Psoas muscle (tissue), 8 donors: ENCODE data around the gene HACD1. TPM values are rescaled to one million over a fixed set of nuclear protein-coding genes. Genes with fewer than 3 reads are reported as not detected.
A peak's percentile ranks its signal among the peaks of the same experiment; 100 is the strongest.

ENCODE experiments used
- ATAC-seq, 4 donors: fragments of 200-7000 bp; cut with Tn5 transposase; one replicate each; pipeline ENCODE4 v1.9.1; 2020; ENCODE audit warnings: moderate library complexity in 3 of 4, mild to moderate bottlenecking in 2 of 4
- DNase-seq, 2 donors: peaks; one replicate each; pipeline ENCODE4 v3.0.0-alpha.2; 2020
- H3K27ac ChIP-seq: fragments of 200-600 bp; one replicate; pipeline ENCODE4 v1.8.0; 2022
- H3K27me3 ChIP-seq, 3 donors: fragments of 200-600 bp in 1 of 3; one replicate each; pipeline versions ENCODE4 v1.6.1 to v1.8.0; 2013 to 2022; ENCODE audit warnings: low read length in 2 of 3, mild to moderate bottlenecking in 2 of 3, moderate library complexity in 1 of 3; ENCODE audit not compliant: insufficient read depth in 3 of 3
- H3K36me3 ChIP-seq, 2 donors: fragments of 200-600 bp in 1 of 2; one replicate each; pipeline versions ENCODE4 v1.6.1 to v1.8.0; 2013 to 2022; ENCODE audit warnings: low read depth in 1 of 2, mild to moderate bottlenecking in 1 of 2, moderate library complexity in 1 of 2; ENCODE audit not compliant: insufficient read depth in 1 of 2
- H3K4me1 ChIP-seq: fragments of 200-600 bp; one replicate; pipeline ENCODE4 v1.8.0; 2022
- H3K4me3 ChIP-seq: fragments of 200-600 bp; one replicate; pipeline ENCODE4 v1.8.0; 2022; ENCODE audit warnings: mild to moderate bottlenecking
- H3K9me3 ChIP-seq: fragments of 200-600 bp; one replicate; pipeline ENCODE4 v1.8.0; 2022
- CTCF ChIP-seq: fragments of 200-600 bp; IDR thresholded peaks from one replicate; pipeline ENCODE4 v1.8.0; 2022; ENCODE audit warnings: antibody characterized with exemption
- WGBS, 3 donors: extraction: QIAGEN DNeasy Blood & Tissue Kit; methylation state at CpG; one replicate each; pipeline versions ENCODE4 v1.1.6 to v1.1.7; 2013; 5-methylcytosine and 5-hydroxymethylcytosine counted together
- intact Hi-C, 2 donors: fragments of 100-400 bp; cut with DNase I; formaldehyde crosslinking; loops; one replicate each; pipeline versions ENCODE4 v1.11.0 to v1.14.2; 2022
- long read RNA-seq, 2 donors: library from polyadenylated mRNA; unstranded; transcript quantifications; one replicate each; pipeline ENCODE4 v2.0.0, GENCODE V29; 2021
- polyA plus RNA-seq, 3 donors: library from polyadenylated mRNA; stranded (reverse); fragments of 200-250 nt; gene quantifications; one replicate each; pipeline ENCODE4 v1.2.3, GENCODE V29; 2013
- total RNA-seq, 4 donors: library from RNA; stranded (reverse); fragmentation: NEBNext Ultra II Directional in 2 of 4; extraction: Animal tissue kit (Norgen Biotek cat#: 25700) in 2 of 4; gene quantifications; one replicate each; pipeline versions ENCODE4 v1.2.1 to v1.2.4, GENCODE V29; 2021 to 2023
- donor health status: healthy with polysubstance abuse.
- donor health status: DM: no; HTN: no; CAD: no; lungs with moderate emphysema.
- donor health status: Bipolar disorder and iron deficiency.
- donor health status: healthy.
- donor health status: DM: yes; HTN: yes; CAD: no.
- donor health status: DM: no; HTN: no; CAD: no.
- donor health status: DM: no; HTN: no; CAD: no.
- donor health status: DM: yes; HTN: yes; CAD: no.

Gene HACD1
- total RNA-seq (10 to 100 TPM; 35.7 to 61.8 (median 38.9) TPM), polyA plus RNA-seq (10 to 100 TPM; 23.4 to 32.5 (median 24.3) TPM)
- long read RNA-seq, donor 1, partial matches to known transcripts = 0 of 2 reads
- long read RNA-seq, donor 1, other reads (novel, unspliced or antisense) = 1 of 2 reads
- long read RNA-seq, donor 2, transcript HACD1-201 (2 exons, 773 nt) = major isoform, 8 of 11 reads
- long read RNA-seq, donor 2, partial matches to known transcripts = 0 of 11 reads
- long read RNA-seq, donor 2, other reads (novel, unspliced or antisense) = 2 of 11 reads

- peak; percentile 68 to 81 for DNase-seq
- peak; percentile 2 for TF ChIP-seq CTCF
- Histone ChIP-seq H3K9me3 (no peaks in the 10 kb centered on the region), H3K27me3 (peaks cover 0 to 2% (median 0%) of the 10 kb centered on the region in 3 donors), H3K4me1 (no peaks in the 10 kb centered on the region), H3K27ac (peak within 1 kb of the TSS; percentile 99), H3K36me3 (peaks cover 0 to 10% of the 10 kb centered on the region in 2 donors), H3K4me3 (peak within 1 kb of the TSS; percentile 98)
- intact Hi-C loops = loop anchor here (2.0 to 10.0 kb wide), 3 partner anchors 26 to 58 kb away; no protein-coding TSS in a partner anchor
- peak; percentile 76 to 84 (median 82) for ATAC-seq
- WGBS, 3 donors = 0 to 1% (median 0%) methylated on average over 50 to 92 of the region's 92 CpGs
These were observed at the start of gene HACD1 for GRCh38 chr10:17617031-17617911. TSS of gene HACD1 (minus strand) at chr10:17617374. CDS start at chr10:17617339, 35 bp downstream.

GRCh38 chr10:17665747-17666146 lies 48.6 kb upstream of the HACD1 start:
- H3K27ac ChIP-seq = peak overlapping the region; percentile 56
- WGBS, 3 donors = 48 to 57% (median 48%) methylated on average over 4 of the region's 4 CpGs

GRCh38 chr10:17663450-17663849 lies 46.3 kb upstream of the HACD1 start:
- no peaks in the 10 kb centered on the region for H3K9me3 ChIP-seq
- H3K27ac ChIP-seq = no peak overlapping the region
- H3K36me3 ChIP-seq = peaks cover 0 to 19% of the 10 kb centered on the region in 2 donors
- WGBS, 3 donors = 79 to 84% (median 84%) methylated on average over 1 of the region's 1 CpG
- intact Hi-C loops = no loop called here
- no peak for DNase-seq
- peaks cover 49% of the 10 kb centered on the region for H3K4me1 ChIP-seq
- H3K4me3 ChIP-seq = no peak overlapping the region
- H3K27me3 ChIP-seq = no peaks in the 10 kb centered on the region
- TF ChIP-seq CTCF = no peak
- no peak for ATAC-seq

More at GRCh38 chr10:17665747-17666146, 48.6 kb upstream of the HACD1 start:
- intact Hi-C loops = no loop called here
- H3K4me1 ChIP-seq = peaks cover 51% of the 10 kb centered on the region
- TF ChIP-seq CTCF = no peak
- no peaks in the 10 kb centered on the region for H3K9me3 ChIP-seq
- no peaks in the 10 kb centered on the region for H3K27me3 ChIP-seq
- no peak for DNase-seq
- peak; percentile 48 to 78 (median 66) for ATAC-seq
- peak overlapping the region; percentile 9 for H3K4me3 ChIP-seq
- peaks cover 0 to 14% of the 10 kb centered on the region in 2 donors for H3K36me3 ChIP-seq

GRCh38 chr10:17662193-17663138 lies 45.3 kb upstream of the HACD1 start:
- H3K4me1 ChIP-seq = peaks cover 39% of the 10 kb centered on the region
- no peak overlapping the region for H3K4me3 ChIP-seq
- H3K9me3 ChIP-seq = no peaks in the 10 kb centered on the region
- no peak overlapping the region for H3K27ac ChIP-seq
- no peaks in the 10 kb centered on the region for H3K27me3 ChIP-seq
- WGBS, 3 donors = 85 to 96% (median 93%) methylated on average over 2 of the region's 2 CpGs
- intact Hi-C loops = no loop called here
- peaks cover 0 to 19% of the 10 kb centered on the region in 2 donors for H3K36me3 ChIP-seq
- ATAC-seq (no peak), DNase-seq (no peak)
- no peak for TF ChIP-seq CTCF
